CMK (cell line): ENCODE data around the gene ALOXE3.
"Not testable (repeated sequence)": the region's sequence is repeated elsewhere in the genome, so short reads cannot be mapped to it uniquely, and the experiment has no call there.

Source experiments
- DNase-seq: peaks from one replicate; pipeline ENCODE4 v3.0.0-alpha.2; 2010; ENCODE audit warnings: low read depth

Gene ALOXE3

GRCh38 chr17:8121681-8122421 lies 3.5 kb upstream of the ALOXE3 start:
- no peak for DNase-seq

GRCh38 chr17:8121407-8121680 lies 3.0 kb upstream of the ALOXE3 start:
- no peak for DNase-seq

- DNase-seq = no peak
Measured at GRCh38 chr17:8120520-8121406, 2.4 kb upstream of the ALOXE3 start.

- no peak for DNase-seq
Measured at GRCh38 chr17:8119581-8120519, 1.5 kb upstream of the ALOXE3 start.

GRCh38 chr17:8118769-8119580 lies 661 bp upstream of the ALOXE3 start:
- DNase-seq = no peak

- no peak for DNase-seq
Measured at GRCh38 chr17:8117367-8117979, 841 bp downstream of the ALOXE3 start.

- no peak for DNase-seq
Measured at GRCh38 chr17:8116776-8117175, 1.5 kb downstream of the ALOXE3 start.

GRCh38 chr17:8110907-8111306 lies 7.4 kb downstream of the ALOXE3 start:
- no peak for DNase-seq

GRCh38 chr17:8110456-8110804 lies 7.9 kb downstream of the ALOXE3 start:
- no peak for DNase-seq

- DNase-seq = no peak
Measured at GRCh38 chr17:8109661-8110455, 8.5 kb downstream of the ALOXE3 start.

GRCh38 chr17:8108972-8109660 lies 9.2 kb downstream of the ALOXE3 start:
- no peak for DNase-seq

- DNase-seq = not testable (repeated sequence)
Measured at GRCh38 chr17:8106980-8107379, 11.3 kb downstream of the ALOXE3 start.

- no peak for DNase-seq
Measured at GRCh38 chr17:8105957-8106398, 12.3 kb downstream of the ALOXE3 start.

GRCh38 chr17:8104911-8105310 lies 13.4 kb downstream of the ALOXE3 start:
- DNase-seq = no peak

GRCh38 chr17:8103549-8103948 lies 14.8 kb downstream of the ALOXE3 start:
- no peak for DNase-seq

- DNase-seq = no peak
Measured at GRCh38 chr17:8101721-8102120, 16.6 kb downstream of the ALOXE3 start.

- DNase-seq = no peak
Measured at GRCh38 chr17:8100763-8101162, 17.6 kb downstream of the ALOXE3 start.

- no peak for DNase-seq
Measured at GRCh38 chr17:8100111-8100510, 18.2 kb downstream of the ALOXE3 start.

GRCh38 chr17:8096541-8096940 lies 21.8 kb downstream of the ALOXE3 start:
- no peak for DNase-seq

- no peak for DNase-seq
Measured at GRCh38 chr17:8095361-8095760, 23.0 kb downstream of the ALOXE3 start.
